ENCODE measurements around the gene CSF1R. TPM values are rescaled to one million over a fixed set of nuclear protein-coding genes. Genes with fewer than 3 reads are reported as not detected.
"Not testable (repeated sequence)": the region's sequence is repeated elsewhere in the genome, so short reads cannot be mapped to it uniquely, and the experiment has no call there.

Gene CSF1R
- total RNA-seq, 1 experiment from 2014 or later: not detected

- no peaks in the 10 kb centered on the region for H3K9me3 ChIP-seq (ENCODE audit: low read depth, low read length, poor library complexity, severe bottlenecking)
- H3K4me3 ChIP-seq (ENCODE audit: low read depth, low read length, poor library complexity, severe bottlenecking): no peak overlapping the region
- POLR2A ChIA-PET (ENCODE audit: low non-redundant PET): no interaction called here
- TF ChIP-seq EZH2 (IDR thresholded peaks at IDR 0.05; ENCODE audit: borderline replicate concordance, low read depth, low read length, poor library complexity, severe bottlenecking) (no peak), CTCF (conservative IDR thresholded peaks at IDR 0.05; ENCODE audit: low read depth, low read length) (no peak)
- peaks cover 81% of the 10 kb centered on the region for H3K36me3 ChIP-seq (ENCODE audit: insufficient read depth, low read length, poor library complexity, severe bottlenecking)
- BruUV-seq (replicated peaks): no TSS peak
- no peak for DNase-seq (ENCODE audit: low spot score)
- CTCF ChIA-PET: no interaction called here
- no peaks in the 10 kb centered on the region for H3K27me3 ChIP-seq (replicated peaks; ENCODE audit: insufficient read depth, low read depth, low read length, poor library complexity)
- no peak overlapping the region for H3K27ac ChIP-seq (ENCODE audit: low read depth, low read length, poor library complexity, severe bottlenecking)
- H3K4me1 ChIP-seq (ENCODE audit: insufficient read depth, low read length, poor library complexity, severe bottlenecking): no peaks in the 10 kb centered on the region
- intact Hi-C loops (cut with micrococcal nuclease; ENCODE audit: unreplicated experiment): no loop called here
Measured at GRCh38 chr5:150051657-150052195, 34.6 kb downstream of the CSF1R start.

GRCh38 chr5:150050172-150050811 lies 36.1 kb downstream of the CSF1R start:
- H3K27me3 ChIP-seq (replicated peaks; ENCODE audit: insufficient read depth, low read depth, low read length, poor library complexity); BruUV-seq (replicated peaks); H3K27ac ChIP-seq (ENCODE audit: low read depth, low read length, poor library complexity, severe bottlenecking); H3K4me3 ChIP-seq (ENCODE audit: low read depth, low read length, poor library complexity, severe bottlenecking); DNase-seq (ENCODE audit: low spot score); H3K4me1 ChIP-seq (ENCODE audit: insufficient read depth, low read length, poor library complexity, severe bottlenecking); CTCF ChIA-PET; H3K9me3 ChIP-seq (ENCODE audit: low read depth, low read length, poor library complexity, severe bottlenecking); intact Hi-C loops (cut with micrococcal nuclease; ENCODE audit: unreplicated experiment): not testable (repeated sequence)
- POLR2A ChIA-PET (ENCODE audit: low non-redundant PET): interaction anchor here (0.7 kb wide), 1 partner anchor 84 kb away, joined by 3 read pairs; no protein-coding TSS in a partner anchor
- H3K36me3 ChIP-seq (ENCODE audit: insufficient read depth, low read length, poor library complexity, severe bottlenecking): peaks cover 93% of the 10 kb centered on the region

- CTCF ChIA-PET: no interaction called here
- H3K27me3 ChIP-seq (replicated peaks; ENCODE audit: insufficient read depth, low read depth, low read length, poor library complexity): no peaks in the 10 kb centered on the region
- TF ChIP-seq CTCF (conservative IDR thresholded peaks at IDR 0.05; ENCODE audit: low read depth, low read length) (no peak), EZH2 (IDR thresholded peaks at IDR 0.05; ENCODE audit: borderline replicate concordance, low read depth, low read length, poor library complexity, severe bottlenecking) (no peak)
- no TSS peak for BruUV-seq (replicated peaks)
- H3K36me3 ChIP-seq (ENCODE audit: insufficient read depth, low read length, poor library complexity, severe bottlenecking): peaks cover 80% of the 10 kb centered on the region
- intact Hi-C loops (cut with micrococcal nuclease; ENCODE audit: unreplicated experiment): no loop called here
- H3K4me3 ChIP-seq (ENCODE audit: low read depth, low read length, poor library complexity, severe bottlenecking): no peak overlapping the region
- DNase-seq (ENCODE audit: low spot score): no peak
- H3K9me3 ChIP-seq (ENCODE audit: low read depth, low read length, poor library complexity, severe bottlenecking): no peaks in the 10 kb centered on the region
- POLR2A ChIA-PET (ENCODE audit: low non-redundant PET): no interaction called here
- peaks cover 29% of the 10 kb centered on the region for H3K4me1 ChIP-seq (ENCODE audit: insufficient read depth, low read length, poor library complexity, severe bottlenecking)
- H3K27ac ChIP-seq (ENCODE audit: low read depth, low read length, poor library complexity, severe bottlenecking): no peak overlapping the region
Measured at GRCh38 chr5:150046031-150046430, 40.3 kb downstream of the CSF1R start.

GRCh38 chr5:150045549-150045948 lies 40.8 kb downstream of the CSF1R start:
- intact Hi-C loops (cut with micrococcal nuclease; ENCODE audit: unreplicated experiment): no loop called here

More at GRCh38 chr5:150045549-150045948, 40.8 kb downstream of the CSF1R start:
- no peak for TF ChIP-seq CTCF (conservative IDR thresholded peaks at IDR 0.05; ENCODE audit: low read depth, low read length)
- no peak for TF ChIP-seq EZH2 (IDR thresholded peaks at IDR 0.05; ENCODE audit: borderline replicate concordance, low read depth, low read length, poor library complexity, severe bottlenecking)
- no peaks in the 10 kb centered on the region for H3K9me3 ChIP-seq (ENCODE audit: low read depth, low read length, poor library complexity, severe bottlenecking)
- H3K27me3 ChIP-seq (replicated peaks; ENCODE audit: insufficient read depth, low read depth, low read length, poor library complexity): no peaks in the 10 kb centered on the region
- peaks cover 29% of the 10 kb centered on the region for H3K4me1 ChIP-seq (ENCODE audit: insufficient read depth, low read length, poor library complexity, severe bottlenecking)
- no peak for DNase-seq (ENCODE audit: low spot score)
- no peak overlapping the region for H3K4me3 ChIP-seq (ENCODE audit: low read depth, low read length, poor library complexity, severe bottlenecking)
- CTCF ChIA-PET: no interaction called here
- H3K27ac ChIP-seq (ENCODE audit: low read depth, low read length, poor library complexity, severe bottlenecking): peak overlapping the region; percentile 59
- peaks cover 80% of the 10 kb centered on the region for H3K36me3 ChIP-seq (ENCODE audit: insufficient read depth, low read length, poor library complexity, severe bottlenecking)
- BruUV-seq (replicated peaks): no TSS peak
- POLR2A ChIA-PET (ENCODE audit: low non-redundant PET): no interaction called here
